ENCODE data around the gene PRX. TPM values are rescaled to one million over a fixed set of nuclear protein-coding genes. Genes with fewer than 3 reads are reported as not detected.

PRX gene
- total and polyA plus RNA-seq, 2 experiments from 2014 or later: 0.54 to 3.8 TPM

GRCh38 chr19:40348125-40348913 is 64.9 kb downstream of the PRX start, which contains the start of the genes C19orf47 and PLD3:
C19orf47 (minus strand) TSS chr19:40348397; CDS start chr19:40341857, 6,540 bp downstream.
PLD3 (plus strand) TSS chr19:40348695; CDS start chr19:40366484, 17,789 bp downstream.
- peak within 1 kb of the TSS; percentile 87 for H3K4me3 ChIP-seq
- H3K27ac ChIP-seq: peak within 1 kb of the TSS; percentile 68
- no peaks in the 10 kb centered on the region for H3K9me2 ChIP-seq (ENCODE audit: insufficient read depth)
- H3K4me2 ChIP-seq (ENCODE audit: unreplicated experiment): peak within 1 kb of the TSS; percentile 87
- peak; percentile 100 for DNase-seq
- no peaks in the 10 kb centered on the region for H3K36me3 ChIP-seq (ENCODE audit: low read depth)
- no peaks in the 10 kb centered on the region for H3K27me3 ChIP-seq (replicated peaks; ENCODE audit: insufficient read depth)
- H3K4me1 ChIP-seq (ENCODE audit: insufficient read depth): no peaks in the 10 kb centered on the region; the same call in 1 of the 2 replicates
- peak within 1 kb of the TSS; percentile 84 for H2AFZ ChIP-seq
- H3K79me2 ChIP-seq (ENCODE audit: insufficient read depth): peaks cover 82% of the 10 kb centered on the region
- no peaks in the 10 kb centered on the region for H3F3A ChIP-seq (ENCODE audit: insufficient read depth)
- TF ChIP-seq EZH2phosphoT487 (IDR thresholded peaks at IDR 0.05; ENCODE audit: insufficient read depth, low read depth) (no peak), EZH2 (IDR thresholded peaks at IDR 0.05; ENCODE audit: insufficient read depth, poor library complexity, severe bottlenecking) (no peak)
- 1% methylated on average over 61 to 74 of the region's 77 CpGs for WGBS, 2 experiments (ENCODE audit: low coverage in 1 of 2, low lambda C conversion rate in 2 of 2, missing lambda C conversion rate in 2 of 2)
- in situ Hi-C loops (cut with MboI): no loop called here
- peak within 1 kb of the TSS; percentile 91 for H3K9ac ChIP-seq
- no peaks in the 10 kb centered on the region for H4K20me1 ChIP-seq (ENCODE audit: insufficient read depth)
- no peaks in the 10 kb centered on the region for H3K9me3 ChIP-seq (ENCODE audit: low read depth)

- Histone ChIP-seq H3K4me3 (no peak overlapping the region), H3K4me1 (ENCODE audit: insufficient read depth) (peaks cover 9% of the 10 kb centered on the region), H3K79me2 (ENCODE audit: insufficient read depth) (peaks cover 87% of the 10 kb centered on the region), H3K9ac (no peak overlapping the region), H3K27me3 (replicated peaks; ENCODE audit: insufficient read depth) (no peaks in the 10 kb centered on the region), H3K9me3 (ENCODE audit: low read depth) (no peaks in the 10 kb centered on the region), H4K20me1 (ENCODE audit: insufficient read depth) (no peaks in the 10 kb centered on the region), H3K9me2 (ENCODE audit: insufficient read depth) (no peaks in the 10 kb centered on the region), H2AFZ (no peak overlapping the region), H3K36me3 (ENCODE audit: low read depth) (peaks cover 7% of the 10 kb centered on the region; the same call in 1 of the 2 replicates), H3K27ac (no peak overlapping the region), H3K4me2 (ENCODE audit: unreplicated experiment) (no peak overlapping the region), H3F3A (ENCODE audit: insufficient read depth) (peaks cover 14% of the 10 kb centered on the region; the same call in 1 of the 2 replicates)
- no peak for TF ChIP-seq EZH2 (IDR thresholded peaks at IDR 0.05; ENCODE audit: insufficient read depth, poor library complexity, severe bottlenecking)
- TF ChIP-seq EZH2phosphoT487 (IDR thresholded peaks at IDR 0.05; ENCODE audit: insufficient read depth, low read depth): no peak
- 84% methylated on average over 7 of the region's 7 CpGs for WGBS, 2 experiments (ENCODE audit: low coverage in 1 of 2, low lambda C conversion rate in 2 of 2, missing lambda C conversion rate in 2 of 2)
- DNase-seq: no peak
- in situ Hi-C loops (cut with MboI): no loop called here
These were observed 68.8 kb downstream of the PRX start for GRCh38 chr19:40344422-40344821.

Small RNA genes within 50 kb of the gene (microRNA-seq; reads per million reads assigned to microRNA genes)
- not detected for gene MIR6796 (ENCODE audit: borderline number of aligned reads)

Small RNA genes within 50 kb of the gene (small RNA-seq; reads per million reads assigned to genes)
- not detected for gene MIR6796 (ENCODE audit: low read depth, low replicate concordance)
- not detected for gene RF00017 (ENCODE audit: low read depth, low replicate concordance)

Other genes starting within 250 kb of the PRX start
- gene MAP3K10, start 222.0 kb downstream of the PRX start, total RNA-seq (2014; rRNA removed; shearing (Covaris generic)): 8.6 and 13.1 TPM in 2 replicates
- gene MAP3K10, start 222.0 kb downstream of the PRX start, polyA plus RNA-seq (2016; fragmentation: Nextera tagmentation; extraction: Ambion mirVana): 1.4 and 1.8 TPM in 2 replicates
- gene TTC9B, start 195.0 kb downstream of the PRX start, total RNA-seq (2014; rRNA removed; shearing (Covaris generic)): not detected in 2 replicates
- 0.15 TPM in 1 of 2 replicates, not detected in the other for gene TTC9B, start 195.0 kb downstream of the PRX start, polyA plus RNA-seq (2016; fragmentation: Nextera tagmentation; extraction: Ambion mirVana)
- not detected in 2 replicates for gene CCNP, start 186.7 kb downstream of the PRX start, total RNA-seq (2014; rRNA removed; shearing (Covaris generic))
- gene CCNP, start 186.7 kb downstream of the PRX start, polyA plus RNA-seq (2016; fragmentation: Nextera tagmentation; extraction: Ambion mirVana): 0.19 and 0.23 TPM in 2 replicates
- 123 and 145 TPM in 2 replicates for gene AKT2, start 128.0 kb downstream of the PRX start, total RNA-seq (2014; rRNA removed; shearing (Covaris generic))
- gene AKT2, start 128.0 kb downstream of the PRX start, polyA plus RNA-seq (2016; fragmentation: Nextera tagmentation; extraction: Ambion mirVana): 41.5 and 42.5 TPM in 2 replicates
- 6.2 and 13.2 TPM in 2 replicates for gene C19orf47, start 65.0 kb downstream of the PRX start, total RNA-seq (2014; rRNA removed; shearing (Covaris generic))
- gene C19orf47, start 65.0 kb downstream of the PRX start, polyA plus RNA-seq (2016; fragmentation: Nextera tagmentation; extraction: Ambion mirVana): 10.9 and 11.2 TPM in 2 replicates
- 483 and 536 TPM in 2 replicates for gene PLD3, start 64.7 kb downstream of the PRX start, total RNA-seq (2014; rRNA removed; shearing (Covaris generic))
- 361 and 373 TPM in 2 replicates for gene PLD3, start 64.7 kb downstream of the PRX start, polyA plus RNA-seq (2016; fragmentation: Nextera tagmentation; extraction: Ambion mirVana)
- gene HIPK4, start 23.2 kb downstream of the PRX start, total RNA-seq (2014; rRNA removed; shearing (Covaris generic)): 0.43 TPM in 1 of 2 replicates, not detected in the other
- gene HIPK4, start 23.2 kb downstream of the PRX start, polyA plus RNA-seq (2016; fragmentation: Nextera tagmentation; extraction: Ambion mirVana): 0.08 and 0.19 TPM in 2 replicates
- gene SERTAD1, start 12.6 kb upstream of the PRX start, total RNA-seq (2014; rRNA removed; shearing (Covaris generic)): 31.7 and 40.2 TPM in 2 replicates
- gene SERTAD1, start 12.6 kb upstream of the PRX start, polyA plus RNA-seq (2016; fragmentation: Nextera tagmentation; extraction: Ambion mirVana): 34.5 and 36.2 TPM in 2 replicates
- 21.8 and 37.9 TPM in 2 replicates for gene SERTAD3, start 31.0 kb upstream of the PRX start, total RNA-seq (2014; rRNA removed; shearing (Covaris generic))
- gene SERTAD3, start 31.0 kb upstream of the PRX start, polyA plus RNA-seq (2016; fragmentation: Nextera tagmentation; extraction: Ambion mirVana): 40.7 and 41.2 TPM in 2 replicates
- 50.7 and 71.1 TPM in 2 replicates for gene BLVRB, start 52.4 kb upstream of the PRX start, total RNA-seq (2014; rRNA removed; shearing (Covaris generic))
- 52.7 and 56.9 TPM in 2 replicates for gene BLVRB, start 52.4 kb upstream of the PRX start, polyA plus RNA-seq (2016; fragmentation: Nextera tagmentation; extraction: Ambion mirVana)
- 2.1 and 2.8 TPM in 2 replicates for gene SPTBN4, start 53.6 kb upstream of the PRX start, total RNA-seq (2014; rRNA removed; shearing (Covaris generic))
- 0.24 and 0.69 TPM in 2 replicates for gene SPTBN4, start 53.6 kb upstream of the PRX start, polyA plus RNA-seq (2016; fragmentation: Nextera tagmentation; extraction: Ambion mirVana)
- gene SHKBP1, start 163.5 kb upstream of the PRX start, total RNA-seq (2014; rRNA removed; shearing (Covaris generic)): 27.8 and 36.3 TPM in 2 replicates
- gene SHKBP1, start 163.5 kb upstream of the PRX start, polyA plus RNA-seq (2016; fragmentation: Nextera tagmentation; extraction: Ambion mirVana): 62.2 and 66.4 TPM in 2 replicates
- 18.0 and 18.3 TPM in 2 replicates for gene LTBP4, start 188.0 kb upstream of the PRX start, total RNA-seq (2014; rRNA removed; shearing (Covaris generic))
- gene LTBP4, start 188.0 kb upstream of the PRX start, polyA plus RNA-seq (2016; fragmentation: Nextera tagmentation; extraction: Ambion mirVana): 45.5 and 47.2 TPM in 2 replicates